Astrocyte of the cerebellum (primary cell): ENCODE data around the gene MMP8.
A peak's percentile ranks its signal among the peaks of the same experiment; 100 is the strongest.
"Not testable (repeated sequence)": the region's sequence is repeated elsewhere in the genome, so short reads cannot be mapped to it uniquely, and the experiment has no call there.

Experiments
- DNase-seq: peaks from one replicate; pipeline ENCODE4 v3.0.0-alpha.2; 2011; ENCODE audit warnings: low read depth
- H3K4me3 ChIP-seq: 2 replicates; pipeline ENCODE4 v1.5.1; 2011; ENCODE audit warnings: mild to moderate bottlenecking, low read depth, low read length, moderate library complexity
- in situ Hi-C: cut with HindIII; loops from 2 replicates; pipeline ENCODE4 v1.10.0; 2017; ENCODE audit warnings: low sequenced_read_pairs
- TF ChIP-seq, protein P1 (sequence below): IDR thresholded peaks from 2 replicates; pipeline ENCODE4 v1.5.1; 2012; ENCODE audit warnings: low read length, low read depth, moderate library complexity, mild to moderate bottlenecking; ENCODE audit errors: missing control alignments

The MMP8 gene

DNA sequence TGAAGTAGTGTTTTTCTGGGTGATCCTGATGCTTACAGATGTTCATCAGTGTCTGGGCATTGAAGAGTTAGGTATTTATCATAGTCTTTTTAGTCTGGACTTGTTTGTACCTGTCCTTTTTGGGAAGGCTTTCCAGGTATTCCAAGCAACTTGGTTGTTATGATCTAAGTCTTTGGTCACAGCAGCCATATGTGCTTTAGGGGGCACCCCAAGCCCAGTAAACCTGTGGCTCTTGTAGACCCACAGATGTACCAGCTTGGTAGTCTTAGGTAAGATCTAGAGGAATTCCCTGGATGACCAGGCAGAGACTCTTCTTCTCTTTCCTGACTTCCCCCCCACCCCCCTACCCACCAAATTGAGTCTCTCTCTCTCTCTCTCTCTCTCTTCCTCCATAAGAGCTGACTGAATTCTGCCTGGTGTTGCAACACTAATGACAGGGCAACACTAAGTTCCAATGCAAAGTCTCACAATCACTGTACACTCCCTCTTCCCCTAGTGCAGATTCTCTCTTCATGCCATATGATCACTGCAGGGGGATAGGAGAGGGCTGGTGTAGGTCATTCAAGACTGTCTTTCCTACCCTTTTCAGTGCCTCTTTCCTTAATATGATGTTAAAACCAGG lies 24.5 kb upstream of the MMP8 start:
- in situ Hi-C loops: no loop called here
- DNase-seq: no peak
- no peak overlapping the region for H3K4me3 ChIP-seq
- TF ChIP-seq, protein P1, sequence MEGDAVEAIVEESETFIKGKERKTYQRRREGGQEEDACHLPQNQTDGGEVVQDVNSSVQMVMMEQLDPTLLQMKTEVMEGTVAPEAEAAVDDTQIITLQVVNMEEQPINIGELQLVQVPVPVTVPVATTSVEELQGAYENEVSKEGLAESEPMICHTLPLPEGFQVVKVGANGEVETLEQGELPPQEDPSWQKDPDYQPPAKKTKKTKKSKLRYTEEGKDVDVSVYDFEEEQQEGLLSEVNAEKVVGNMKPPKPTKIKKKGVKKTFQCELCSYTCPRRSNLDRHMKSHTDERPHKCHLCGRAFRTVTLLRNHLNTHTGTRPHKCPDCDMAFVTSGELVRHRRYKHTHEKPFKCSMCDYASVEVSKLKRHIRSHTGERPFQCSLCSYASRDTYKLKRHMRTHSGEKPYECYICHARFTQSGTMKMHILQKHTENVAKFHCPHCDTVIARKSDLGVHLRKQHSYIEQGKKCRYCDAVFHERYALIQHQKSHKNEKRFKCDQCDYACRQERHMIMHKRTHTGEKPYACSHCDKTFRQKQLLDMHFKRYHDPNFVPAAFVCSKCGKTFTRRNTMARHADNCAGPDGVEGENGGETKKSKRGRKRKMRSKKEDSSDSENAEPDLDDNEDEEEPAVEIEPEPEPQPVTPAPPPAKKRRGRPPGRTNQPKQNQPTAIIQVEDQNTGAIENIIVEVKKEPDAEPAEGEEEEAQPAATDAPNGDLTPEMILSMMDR: no peak

DNA sequence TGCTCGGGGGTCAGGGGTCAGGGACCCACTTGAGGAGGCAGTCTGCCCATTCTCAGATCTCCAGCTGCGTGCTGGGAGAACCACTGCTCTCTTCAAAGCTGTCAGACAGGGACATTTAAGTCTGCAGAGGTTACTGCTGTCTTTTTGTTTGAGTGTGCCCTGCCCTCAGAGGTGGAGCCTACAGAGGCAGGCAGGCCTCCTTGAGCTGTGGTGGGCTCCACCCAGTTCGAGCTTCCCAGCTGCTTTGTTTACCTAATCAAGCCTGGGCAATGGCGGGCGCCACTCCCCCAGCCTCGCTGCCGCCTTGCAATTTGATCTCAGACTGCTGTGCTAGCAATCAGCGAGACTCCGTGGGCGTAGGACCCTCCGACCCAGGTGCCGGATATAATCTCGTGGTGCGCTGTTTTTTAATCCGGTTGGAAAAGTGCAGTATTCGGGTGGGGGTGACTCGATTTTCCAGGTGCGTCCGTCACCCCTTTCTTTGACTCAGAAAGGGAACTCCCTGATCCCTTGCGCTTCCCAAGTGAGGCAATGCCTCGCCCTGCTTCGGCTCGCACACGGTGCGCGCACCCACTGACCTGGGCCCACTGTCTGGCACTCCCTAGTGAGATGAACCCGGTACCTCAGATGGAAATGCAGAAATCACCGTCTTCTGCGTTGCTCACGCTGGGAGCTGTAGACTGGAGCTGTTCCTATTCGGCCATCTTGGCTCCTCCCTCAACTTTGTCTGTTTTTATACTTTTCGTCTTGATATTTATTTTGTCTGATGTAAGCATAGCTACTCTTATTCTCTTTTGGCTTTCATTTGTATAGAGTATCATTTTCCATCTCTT lies 22.2 kb upstream of the MMP8 start:
- DNase-seq, H3K4me3 ChIP-seq, in situ Hi-C loops: not testable (repeated sequence)

DNA sequence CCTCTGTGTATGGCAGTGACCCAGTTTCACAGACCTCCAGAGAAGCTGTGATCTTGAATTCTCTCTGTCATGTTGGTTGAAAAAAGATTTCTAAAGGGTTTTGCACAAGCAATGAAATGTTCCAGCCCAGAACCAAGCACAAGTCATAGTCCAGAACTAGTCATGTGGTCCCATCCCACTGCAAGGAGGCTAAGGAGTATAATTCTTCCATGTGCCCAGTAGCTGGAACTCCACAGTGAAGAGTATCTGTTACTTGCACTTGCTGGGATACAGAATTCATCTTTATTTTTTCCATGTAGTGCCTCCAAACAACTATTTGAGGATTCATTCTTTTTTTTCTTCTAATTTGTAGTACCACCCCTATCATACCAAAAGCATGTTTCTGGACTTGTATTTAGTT lies 9.9 kb upstream of the MMP8 start:
- DNase-seq: no peak
- TF ChIP-seq, protein P1: no peak
- H3K4me3 ChIP-seq: no peak overlapping the region
- in situ Hi-C loops: no loop called here

DNA sequence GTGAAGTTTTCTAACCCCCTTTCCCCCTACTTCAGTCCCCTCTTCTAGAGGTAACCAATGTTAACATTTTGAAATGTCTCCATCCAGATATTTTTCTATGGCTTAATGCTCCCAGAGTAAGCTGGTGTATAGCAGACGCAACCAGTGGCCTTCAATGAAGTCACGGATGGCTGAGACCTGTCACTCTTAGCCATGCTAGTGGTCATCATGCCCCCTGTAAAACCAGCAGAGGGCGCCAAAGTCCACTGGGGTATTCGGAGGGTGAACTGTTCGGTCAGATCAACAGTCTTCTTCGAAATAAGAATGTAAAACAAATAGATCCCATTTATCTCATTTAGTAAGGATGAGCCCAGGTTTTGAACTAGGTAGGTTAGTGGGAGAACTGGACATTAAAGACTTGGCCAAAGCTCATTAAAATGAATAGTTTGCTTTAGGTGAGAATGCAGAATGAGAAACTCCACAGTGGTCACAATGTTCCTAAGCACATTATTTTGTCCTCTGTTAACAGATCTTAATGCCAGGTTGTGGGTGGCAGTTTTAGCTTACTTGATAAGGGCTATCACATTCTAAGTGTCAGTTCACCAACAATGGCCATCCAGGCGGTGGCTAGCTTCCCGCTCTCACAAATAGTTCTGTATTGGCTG lies 8.6 kb upstream of the MMP8 start:
- in situ Hi-C loops: no loop called here
- TF ChIP-seq, protein P1: peak; percentile 68
- no peak for DNase-seq
- H3K4me3 ChIP-seq: no peak overlapping the region

DNA sequence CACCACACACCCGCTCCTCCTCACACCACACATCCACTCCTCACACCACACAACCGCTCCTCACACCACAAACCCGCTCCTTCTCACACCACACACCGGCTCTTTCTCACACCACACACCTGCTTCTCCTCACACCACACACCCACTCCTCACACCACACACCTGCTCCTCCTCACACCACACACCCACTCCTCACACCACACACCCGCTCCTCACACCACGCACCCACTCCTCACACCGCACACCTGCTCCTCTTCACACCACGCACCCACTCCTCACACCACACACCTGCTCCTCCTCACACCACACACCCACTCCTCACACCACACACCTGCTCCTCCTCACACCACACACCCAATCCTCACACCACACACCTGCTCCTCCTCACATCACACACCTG lies 6.2 kb upstream of the MMP8 start:
- in situ Hi-C loops, H3K4me3 ChIP-seq, DNase-seq: not testable (repeated sequence)

DNA sequence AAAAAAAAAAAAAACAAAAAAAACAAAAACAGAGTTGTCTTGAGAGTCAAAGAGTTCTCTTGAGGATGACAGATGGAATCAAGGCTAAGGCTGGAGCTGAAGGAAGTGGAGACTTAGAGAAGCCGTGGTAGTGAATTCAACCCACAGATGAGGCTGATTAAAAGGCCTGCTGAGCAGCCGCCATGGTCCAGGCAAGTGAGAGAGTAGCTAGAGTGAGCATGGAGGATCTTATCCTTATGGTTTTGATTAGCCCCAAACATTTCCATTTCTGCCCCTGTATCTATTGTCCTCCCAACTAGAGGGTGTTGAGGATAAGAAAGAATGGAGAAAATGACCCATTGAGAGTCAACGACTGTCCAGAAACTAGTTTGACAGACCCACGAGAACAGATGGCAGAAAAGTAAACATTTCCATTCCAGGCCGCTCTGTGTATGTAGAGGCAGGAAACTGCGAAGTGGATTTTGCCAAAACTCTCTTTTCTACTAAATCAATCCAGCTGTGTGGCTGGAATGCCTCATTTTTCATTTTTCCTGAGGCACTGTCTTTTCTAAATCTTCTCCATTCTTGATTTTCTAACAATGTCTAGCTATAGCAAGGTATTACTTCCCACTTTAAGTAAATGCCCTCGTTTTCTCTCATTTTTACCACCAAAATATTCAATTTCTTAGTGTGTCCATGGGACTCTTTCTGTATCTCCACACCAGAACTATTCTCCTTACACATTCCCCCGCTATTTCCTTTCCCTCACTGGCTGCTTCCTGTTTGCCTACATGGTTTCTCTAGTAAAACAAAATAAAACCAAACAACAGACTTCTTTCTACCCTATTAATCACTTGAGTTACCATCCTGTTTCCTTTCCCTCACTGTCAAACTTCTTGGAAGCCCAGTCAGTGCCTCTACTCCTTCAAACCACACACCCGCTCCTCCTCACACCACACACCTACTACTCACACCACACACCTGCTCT lies 5.4 kb upstream of the MMP8 start:
- in situ Hi-C loops: no loop called here
- DNase-seq: no peak
- TF ChIP-seq, protein P1: no peak
- H3K4me3 ChIP-seq: no peak overlapping the region

DNA sequence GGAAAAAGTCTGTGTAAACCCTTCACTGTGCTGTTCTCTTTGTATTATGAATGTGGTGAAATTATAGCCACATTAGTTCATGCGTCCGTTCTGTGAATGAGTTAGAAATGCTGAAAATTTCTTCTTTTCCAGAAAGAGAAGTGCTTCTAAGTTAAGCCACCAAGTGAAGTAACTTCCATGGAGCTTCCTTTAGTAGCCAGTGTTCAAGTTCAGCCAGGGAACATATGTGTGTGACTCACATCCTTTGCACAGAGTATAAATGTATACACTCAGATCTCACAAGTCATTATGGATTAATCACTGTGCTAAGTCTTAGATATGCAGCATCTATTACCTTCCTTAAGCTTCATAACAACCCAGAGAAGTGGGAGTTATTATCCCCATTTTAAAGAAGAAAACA lies 3.1 kb upstream of the MMP8 start:
- no peak overlapping the region for H3K4me3 ChIP-seq
- TF ChIP-seq, protein P1: no peak
- in situ Hi-C loops: no loop called here
- DNase-seq: no peak
